NB4 (cell line): ENCODE measurements around the gene NAA10.

Experiments used
- DNase-seq: peaks from one replicate; pipeline ENCODE4 v3.0.0; 2010; ENCODE audit warnings: low read depth
- H3K4me3 ChIP-seq: one replicate; pipeline ENCODE4 v1.5.1; 2011; ENCODE audit warnings: mild to moderate bottlenecking, low read depth, low read length, moderate library complexity
- MYC ChIP-seq: IDR thresholded peaks from 2 replicates; pipeline ENCODE4 v1.6.1; 2011; ENCODE audit warnings: low read depth, low read length
- POLR2A ChIP-seq: IDR thresholded peaks from 2 replicates; pipeline ENCODE4 v1.6.1; 2011; ENCODE audit warnings: mild to moderate bottlenecking; ENCODE audit not compliant: insufficient read length; ENCODE audit errors: extremely low read depth
- TF ChIP-seq, protein P1 (sequence below): IDR thresholded peaks from 2 replicates; pipeline ENCODE4 v1.6.1; 2011; ENCODE audit warnings: low read depth, low read length
- TF ChIP-seq, protein P2 (sequence below): IDR thresholded peaks from one replicate; pipeline ENCODE4 v1.5.1; 2012; ENCODE audit warnings: low read depth, low read length

NAA10 gene

DNA sequence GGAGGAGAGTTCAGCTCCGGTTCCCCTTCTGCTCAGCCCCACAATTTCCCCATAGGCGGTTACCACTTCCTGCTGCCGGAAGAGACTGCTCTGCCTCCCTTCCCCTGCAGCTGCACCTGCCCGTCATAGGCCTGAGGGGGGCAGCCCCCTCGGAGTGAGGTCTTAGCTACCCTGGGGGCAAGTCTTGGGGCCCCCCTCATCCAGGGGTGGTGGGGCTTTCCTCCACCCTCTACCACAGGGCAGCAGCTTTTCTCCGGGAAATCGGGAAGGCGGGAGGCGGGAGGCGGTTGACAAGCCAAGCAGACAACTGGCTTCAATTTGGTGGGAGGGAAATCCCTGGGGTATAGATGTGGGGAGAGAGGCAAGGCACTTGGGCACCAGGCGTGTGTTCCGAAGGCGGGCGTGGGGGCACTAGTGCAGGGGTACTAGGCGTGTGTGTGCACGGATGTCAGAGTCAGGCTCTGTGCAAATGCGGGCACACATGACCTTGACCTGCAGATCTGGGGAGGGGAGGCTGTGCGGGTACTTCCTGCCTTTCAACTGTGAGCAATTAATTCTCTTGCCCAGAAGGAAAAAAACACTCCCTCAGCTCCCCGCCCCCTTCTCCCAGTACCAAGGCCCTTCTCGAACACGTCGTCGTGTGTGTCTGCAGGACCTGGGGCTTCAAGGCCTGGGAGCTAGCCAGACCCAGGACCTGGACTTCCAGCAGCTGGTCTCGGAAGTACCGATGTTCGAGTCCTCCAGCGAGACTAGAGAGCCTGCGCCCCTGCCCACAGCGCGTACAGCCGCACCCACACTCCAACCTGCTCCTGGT lies 7.8 kb downstream of the NAA10 start:
- TF ChIP-seq MYC, result peak; percentile 71
- TF ChIP-seq, protein P1, sequence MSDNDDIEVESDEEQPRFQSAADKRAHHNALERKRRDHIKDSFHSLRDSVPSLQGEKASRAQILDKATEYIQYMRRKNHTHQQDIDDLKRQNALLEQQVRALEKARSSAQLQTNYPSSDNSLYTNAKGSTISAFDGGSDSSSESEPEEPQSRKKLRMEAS, result peak; percentile 72
- TF ChIP-seq, protein P2, sequence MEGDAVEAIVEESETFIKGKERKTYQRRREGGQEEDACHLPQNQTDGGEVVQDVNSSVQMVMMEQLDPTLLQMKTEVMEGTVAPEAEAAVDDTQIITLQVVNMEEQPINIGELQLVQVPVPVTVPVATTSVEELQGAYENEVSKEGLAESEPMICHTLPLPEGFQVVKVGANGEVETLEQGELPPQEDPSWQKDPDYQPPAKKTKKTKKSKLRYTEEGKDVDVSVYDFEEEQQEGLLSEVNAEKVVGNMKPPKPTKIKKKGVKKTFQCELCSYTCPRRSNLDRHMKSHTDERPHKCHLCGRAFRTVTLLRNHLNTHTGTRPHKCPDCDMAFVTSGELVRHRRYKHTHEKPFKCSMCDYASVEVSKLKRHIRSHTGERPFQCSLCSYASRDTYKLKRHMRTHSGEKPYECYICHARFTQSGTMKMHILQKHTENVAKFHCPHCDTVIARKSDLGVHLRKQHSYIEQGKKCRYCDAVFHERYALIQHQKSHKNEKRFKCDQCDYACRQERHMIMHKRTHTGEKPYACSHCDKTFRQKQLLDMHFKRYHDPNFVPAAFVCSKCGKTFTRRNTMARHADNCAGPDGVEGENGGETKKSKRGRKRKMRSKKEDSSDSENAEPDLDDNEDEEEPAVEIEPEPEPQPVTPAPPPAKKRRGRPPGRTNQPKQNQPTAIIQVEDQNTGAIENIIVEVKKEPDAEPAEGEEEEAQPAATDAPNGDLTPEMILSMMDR, result no peak
- TF ChIP-seq POLR2A, result no peak

GRCh38 chrX:153926552-153926857 lies 8.3 kb downstream of the NAA10 start:
- no peak overlapping the region for H3K4me3 ChIP-seq
- DNase-seq, result no peak
- TF ChIP-seq MYC (no peak), POLR2A (no peak)
- TF ChIP-seq, protein P1, result no peak
- TF ChIP-seq, protein P2, result no peak

More for the DNA sequence above, 7.8 kb downstream of the NAA10 start:
- peak; percentile 94 for DNase-seq
- peak overlapping the region; percentile 69 for H3K4me3 ChIP-seq

DNA sequence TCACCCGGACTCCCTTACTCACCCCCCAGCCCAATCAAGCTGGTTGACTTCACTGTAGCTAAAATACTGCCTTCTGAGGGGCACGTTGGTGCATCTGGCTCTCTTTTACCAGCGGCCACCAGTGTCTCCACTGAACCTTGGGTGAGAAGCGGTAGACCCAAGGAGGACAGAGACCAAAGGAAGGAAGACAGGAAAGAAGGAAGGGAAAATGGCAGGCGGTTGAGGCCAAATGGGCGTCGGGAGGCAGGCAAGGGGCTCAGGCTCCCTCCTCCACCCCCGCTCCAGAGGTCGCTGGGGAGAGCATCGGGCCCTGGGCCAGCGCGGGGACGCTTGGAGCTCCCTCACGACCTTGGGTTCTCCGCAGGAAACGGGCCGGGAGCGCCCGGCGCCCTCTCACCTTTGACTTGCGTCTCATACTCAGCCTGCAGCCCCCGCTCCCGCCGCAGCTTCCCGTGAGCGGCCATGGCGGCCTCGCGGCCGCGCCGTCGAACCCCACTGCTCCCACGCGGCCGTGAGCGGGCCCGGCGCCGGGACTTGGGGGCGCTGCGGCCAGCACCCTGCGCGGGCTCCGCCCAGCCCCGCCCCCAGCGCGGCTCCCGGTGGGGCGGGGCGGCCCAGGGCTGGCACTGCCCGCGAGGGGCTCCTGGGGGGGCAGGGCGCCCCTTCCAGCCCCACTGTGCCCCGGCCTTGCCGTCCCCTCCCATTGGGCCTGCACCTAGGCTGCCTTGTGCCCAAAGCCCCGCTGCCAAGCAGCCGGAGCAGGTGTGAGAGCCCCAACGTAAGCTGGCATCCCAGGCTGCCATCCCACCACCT lies 8.9 kb downstream of the NAA10 start, which contains the start of gene ARHGAP4:
Gene ARHGAP4 (minus strand): TSS at position 526 of the 813 bp plus-strand sequence. CDS start 62 bp downstream, at position 464.
- DNase-seq, result no peak
- TF ChIP-seq, protein P1, result no peak
- peak within 1 kb of the TSS; percentile 69 for H3K4me3 ChIP-seq

DNA sequence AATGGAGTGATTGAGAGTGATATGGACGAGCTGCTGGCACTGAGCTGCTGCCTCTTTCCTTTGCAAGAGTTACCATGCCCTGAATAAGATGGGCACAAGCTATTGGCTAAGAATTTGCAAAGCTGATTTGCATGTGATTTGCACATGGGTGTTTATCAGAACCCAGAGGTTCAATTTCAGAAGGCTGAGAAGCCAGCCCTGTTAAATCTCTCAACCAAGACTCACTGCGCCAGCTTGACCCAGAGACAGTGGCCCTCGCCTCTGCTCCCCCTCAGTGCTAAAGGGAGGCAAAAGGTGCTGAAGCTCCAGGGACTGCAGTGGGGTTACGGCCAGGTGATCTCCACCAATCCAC lies 9.5 kb downstream of the NAA10 start:
- no peak for TF ChIP-seq POLR2A
- TF ChIP-seq, protein P2, result no peak
- TF ChIP-seq MYC, result no peak
- TF ChIP-seq, protein P1, result no peak
- no peak for DNase-seq
- no peak overlapping the region for H3K4me3 ChIP-seq

DNA sequence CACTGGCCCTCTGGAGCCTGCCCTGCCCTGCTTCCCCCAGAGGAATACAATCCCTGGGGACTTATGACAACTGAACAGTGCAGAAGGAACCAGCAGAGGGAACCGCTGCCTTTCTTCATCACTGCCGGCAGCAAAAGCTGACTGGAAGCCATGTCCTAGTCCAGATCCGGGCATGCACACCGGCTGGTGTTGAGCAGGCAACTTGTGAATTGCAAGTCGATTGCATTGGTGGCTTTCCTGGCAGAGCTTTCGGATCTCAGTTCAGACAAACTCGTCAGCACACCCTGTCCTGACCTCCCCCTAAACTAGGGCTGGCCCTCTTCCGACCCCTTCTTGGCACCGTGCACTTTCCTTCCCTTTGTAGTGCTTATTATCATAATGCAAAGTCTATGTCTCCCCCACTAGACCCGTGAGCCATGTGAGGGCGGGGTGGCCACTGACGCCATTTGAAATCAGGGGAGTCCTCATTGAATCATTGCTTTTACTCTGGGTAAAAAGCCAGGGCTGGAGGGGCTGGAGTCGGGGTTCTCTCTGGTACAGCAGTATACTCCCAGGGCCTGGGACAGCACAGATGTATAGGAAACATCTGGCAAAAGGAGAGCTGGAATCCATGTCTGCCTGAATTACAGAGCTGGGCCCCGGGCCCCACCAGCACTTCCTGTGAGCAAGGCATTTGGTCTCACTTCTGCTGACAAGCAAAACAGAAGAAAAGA lies 10.5 kb downstream of the NAA10 start:
- peak; percentile 87 for DNase-seq
- TF ChIP-seq, protein P1, result no peak
- TF ChIP-seq, protein P2, result peak; percentile 42
- no peak overlapping the region for H3K4me3 ChIP-seq

- TF ChIP-seq MYC, result no peak
- TF ChIP-seq, protein P1, result no peak
- TF ChIP-seq, protein P2, result no peak
- no peak for TF ChIP-seq POLR2A
- H3K4me3 ChIP-seq, result no peak overlapping the region
- DNase-seq, result no peak
Observed at GRCh38 chrX:153922932-153923857, 11.6 kb downstream of the NAA10 start.
